ENCODE measurements around the gene EDAR.

EDAR gene

DNA sequence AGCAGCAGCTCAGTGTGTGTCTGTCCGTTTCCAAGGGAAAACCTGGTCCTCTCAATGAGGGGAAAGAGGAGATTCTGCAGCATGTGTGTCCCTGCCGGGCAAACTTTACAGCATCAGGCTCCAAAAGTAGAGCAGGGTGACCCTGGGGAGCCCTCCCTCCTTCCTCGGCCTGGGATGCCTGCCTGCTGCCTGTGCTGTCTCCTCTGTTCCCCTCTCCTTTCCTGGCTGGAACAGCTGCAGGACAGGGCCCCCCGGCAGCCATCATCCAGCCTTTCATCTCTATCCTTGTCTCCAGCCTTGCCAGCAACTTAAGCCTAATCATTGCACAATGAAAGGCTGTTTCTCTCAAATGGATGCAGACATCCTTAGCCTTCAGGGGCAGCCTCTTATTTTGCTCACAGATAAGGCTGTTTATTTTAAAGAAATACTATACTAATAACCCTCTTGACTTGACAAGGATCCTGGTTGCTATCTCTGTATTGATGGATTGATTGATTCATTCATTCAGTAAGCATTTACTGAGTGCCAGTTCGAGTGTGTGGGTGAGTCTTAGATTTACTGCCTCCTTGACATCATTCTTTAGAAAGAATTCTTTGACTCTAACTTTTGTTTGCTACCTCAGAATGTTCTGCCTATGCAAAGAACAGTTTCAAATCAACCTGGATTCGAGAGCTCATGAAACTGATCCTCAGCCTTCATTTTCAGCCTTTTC, 40.6 kb upstream of the EDAR start:
- H3K4me3 ChIP-seq (ENCODE audit: control insufficient read depth, low read depth, low read length) = no peak overlapping the region
- no peak for TF ChIP-seq CTCF (IDR thresholded peaks at IDR 0.05; ENCODE audit: control insufficient read depth, insufficient read depth, low read depth, low read length, missing control alignments)
- DNase-seq (ENCODE audit: low read depth) = no peak

GRCh38 chr2:109028738-109029489, 39.9 kb upstream of the EDAR start:
- no peak overlapping the region for H3K4me3 ChIP-seq (ENCODE audit: control insufficient read depth, low read depth, low read length)
- no peak for TF ChIP-seq CTCF (IDR thresholded peaks at IDR 0.05; ENCODE audit: control insufficient read depth, insufficient read depth, low read depth, low read length, missing control alignments)
- no peak for DNase-seq (ENCODE audit: low read depth)

GRCh38 chr2:109028277-109028676, 39.3 kb upstream of the EDAR start:
- no peak for TF ChIP-seq CTCF (IDR thresholded peaks at IDR 0.05; ENCODE audit: control insufficient read depth, insufficient read depth, low read depth, low read length, missing control alignments)
- H3K4me3 ChIP-seq (ENCODE audit: control insufficient read depth, low read depth, low read length) = no peak overlapping the region
- DNase-seq (ENCODE audit: low read depth) = no peak

- no peak overlapping the region for H3K4me3 ChIP-seq (ENCODE audit: control insufficient read depth, low read depth, low read length)
- DNase-seq (ENCODE audit: low read depth) = no peak
- TF ChIP-seq CTCF (IDR thresholded peaks at IDR 0.05; ENCODE audit: control insufficient read depth, insufficient read depth, low read depth, low read length, missing control alignments) = no peak
These were observed 38.7 kb upstream of the EDAR start for GRCh38 chr2:109027702-109028101.

- TF ChIP-seq CTCF (IDR thresholded peaks at IDR 0.05; ENCODE audit: control insufficient read depth, insufficient read depth, low read depth, low read length, missing control alignments) = no peak
- no peak for DNase-seq (ENCODE audit: low read depth)
- H3K4me3 ChIP-seq (ENCODE audit: control insufficient read depth, low read depth, low read length) = no peak overlapping the region
These were observed 35.5 kb upstream of the EDAR start for GRCh38 chr2:109024477-109024876.

- DNase-seq (ENCODE audit: low read depth) = no peak
- no peak for TF ChIP-seq CTCF (IDR thresholded peaks at IDR 0.05; ENCODE audit: control insufficient read depth, insufficient read depth, low read depth, low read length, missing control alignments)
- no peak overlapping the region for H3K4me3 ChIP-seq (ENCODE audit: control insufficient read depth, low read depth, low read length)
These were observed 32.9 kb upstream of the EDAR start for GRCh38 chr2:109021895-109022300.
